OCI-LY3 (cell line): ENCODE data around the gene MTURN.

Experiments
- H2AFZ ChIP-seq: fragments of 200-600, 300-600 bp; shearing (Covaris generic); 2 replicates; pipeline ENCODE4 v1.6.0; 2014; ENCODE audit warnings: antibody characterized with exemption, low read depth, low read length
- H3K27ac ChIP-seq: fragments of 200-600, 300-600 bp; sonication (generic); 2 replicates; pipeline ENCODE4 v1.5.1; 2014; ENCODE audit warnings: mild to moderate bottlenecking, low read length, moderate library complexity, mixed read lengths
- H3K27me3 ChIP-seq: fragments of 200-600, 300-600 bp; sonication (generic); 2 replicates; pipeline ENCODE4 v1.6.1; 2014; ENCODE audit warnings: low read depth, low read length, mixed read lengths
- H3K36me3 ChIP-seq: fragments of 200-600, 300-600 bp; sonication (generic); replicated peaks from 2 replicates; pipeline ENCODE3; 2014; ENCODE audit warnings: low read depth, low read length, mixed read lengths
- H3K4me1 ChIP-seq: fragments of 300-600, 200-600 bp; sonication (generic); 2 replicates; pipeline ENCODE4 v1.6.1; 2014; ENCODE audit warnings: low read length, mixed read lengths
- H3K4me2 ChIP-seq: fragments of 200-600, 300-600 bp; sonication (generic); 2 replicates; pipeline ENCODE4 v1.6.1; 2014; ENCODE audit warnings: low read length, mixed read lengths
- H3K4me3 ChIP-seq: fragments of 300-600, 200-600 bp; sonication (generic); 2 replicates; pipeline ENCODE4 v1.5.1; 2014; ENCODE audit warnings: antibody characterized with exemption, mild to moderate bottlenecking, low read length, moderate library complexity
- H3K79me2 ChIP-seq: fragments of 300-600, 200-600 bp; shearing (Covaris generic); 2 replicates; pipeline ENCODE4 v1.6.1; 2014; ENCODE audit warnings: mild to moderate bottlenecking, low read length, mixed read lengths
- H3K9ac ChIP-seq: fragments of 300-600, 200-600 bp; shearing (Covaris generic); 2 replicates; pipeline ENCODE4 v1.6.0; 2014; ENCODE audit warnings: mild to moderate bottlenecking, low read length, moderate library complexity
- H3K9me3 ChIP-seq: fragments of 200-600, 300-600 bp; shearing (Covaris generic); 2 replicates; pipeline ENCODE4 v1.6.1; 2014; ENCODE audit warnings: low read length, mixed read lengths; ENCODE audit not compliant: insufficient read depth
- H4K20me1 ChIP-seq: fragments of 200-600, 300-600 bp; sonication (generic); 2 replicates; pipeline ENCODE4 v1.6.1; 2016; ENCODE audit warnings: low read length, mixed read lengths; ENCODE audit not compliant: insufficient read depth
- EZH2phosphoT487 ChIP-seq: fragments of 200-600 bp; shearing (Covaris generic); IDR thresholded peaks from 2 replicates; pipeline ENCODE4 v1.6.1; 2018; ENCODE audit warnings: antibody characterized with exemption, mixed run types, low read depth
- TF ChIP-seq, protein P1 (sequence below): fragments of 200-600, 300-600 bp; sonication (generic); IDR thresholded peaks from 2 replicates; pipeline ENCODE4 v1.5.1; 2014; ENCODE audit warnings: antibody characterized with exemption, low read length, low read depth

MTURN gene

DNA sequence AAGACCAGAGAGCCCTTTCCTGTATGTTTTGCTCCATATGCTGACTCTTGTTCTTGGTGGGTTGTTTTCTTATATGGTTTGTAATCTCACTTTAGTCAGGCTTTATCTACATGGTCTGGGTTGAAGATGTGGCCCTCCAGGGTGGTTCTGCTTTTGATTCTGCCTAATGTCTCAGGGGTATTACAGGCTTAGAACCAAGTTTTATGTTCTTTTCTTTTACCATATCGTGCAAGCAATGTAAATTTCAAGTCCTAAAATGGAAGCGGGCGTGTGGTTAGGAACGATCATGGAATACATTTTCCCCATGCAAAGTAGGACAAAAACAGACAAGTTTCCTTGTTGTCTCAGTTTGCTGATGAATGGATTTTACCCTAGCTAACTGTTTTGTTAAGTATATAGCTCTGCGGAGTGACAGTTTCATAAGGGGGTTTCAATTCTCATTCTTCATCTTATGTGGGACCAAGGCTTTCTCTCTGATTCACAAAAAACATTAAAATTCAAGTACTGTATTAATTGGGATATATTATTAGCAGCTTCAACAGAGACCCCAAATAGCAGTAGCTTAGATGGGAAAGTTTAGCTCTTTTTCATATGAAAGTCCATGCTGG lies 58.7 kb downstream of the MTURN start:
- H3K27ac ChIP-seq = peak overlapping the region; percentile 48
- H3K27me3 ChIP-seq = no peaks in the 10 kb centered on the region
- H3K36me3 ChIP-seq = peaks cover 28% of the 10 kb centered on the region
- H3K4me2 ChIP-seq = peak overlapping the region; percentile 66
- H4K20me1 ChIP-seq = no peaks in the 10 kb centered on the region
- TF ChIP-seq EZH2phosphoT487 = no peak
- TF ChIP-seq, protein P1, sequence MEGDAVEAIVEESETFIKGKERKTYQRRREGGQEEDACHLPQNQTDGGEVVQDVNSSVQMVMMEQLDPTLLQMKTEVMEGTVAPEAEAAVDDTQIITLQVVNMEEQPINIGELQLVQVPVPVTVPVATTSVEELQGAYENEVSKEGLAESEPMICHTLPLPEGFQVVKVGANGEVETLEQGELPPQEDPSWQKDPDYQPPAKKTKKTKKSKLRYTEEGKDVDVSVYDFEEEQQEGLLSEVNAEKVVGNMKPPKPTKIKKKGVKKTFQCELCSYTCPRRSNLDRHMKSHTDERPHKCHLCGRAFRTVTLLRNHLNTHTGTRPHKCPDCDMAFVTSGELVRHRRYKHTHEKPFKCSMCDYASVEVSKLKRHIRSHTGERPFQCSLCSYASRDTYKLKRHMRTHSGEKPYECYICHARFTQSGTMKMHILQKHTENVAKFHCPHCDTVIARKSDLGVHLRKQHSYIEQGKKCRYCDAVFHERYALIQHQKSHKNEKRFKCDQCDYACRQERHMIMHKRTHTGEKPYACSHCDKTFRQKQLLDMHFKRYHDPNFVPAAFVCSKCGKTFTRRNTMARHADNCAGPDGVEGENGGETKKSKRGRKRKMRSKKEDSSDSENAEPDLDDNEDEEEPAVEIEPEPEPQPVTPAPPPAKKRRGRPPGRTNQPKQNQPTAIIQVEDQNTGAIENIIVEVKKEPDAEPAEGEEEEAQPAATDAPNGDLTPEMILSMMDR = no peak
- H3K4me3 ChIP-seq = peak overlapping the region; percentile 22; the same call in 1 of the 2 replicates
- H3K4me1 ChIP-seq = peaks cover 16% of the 10 kb centered on the region
- peaks cover 14% of the 10 kb centered on the region; the same call in 1 of the 2 replicates for H3K9me3 ChIP-seq
- H3K79me2 ChIP-seq = no peaks in the 10 kb centered on the region
- H2AFZ ChIP-seq = no peak overlapping the region; the same call in 1 of the 2 replicates
- no peak overlapping the region for H3K9ac ChIP-seq

DNA sequence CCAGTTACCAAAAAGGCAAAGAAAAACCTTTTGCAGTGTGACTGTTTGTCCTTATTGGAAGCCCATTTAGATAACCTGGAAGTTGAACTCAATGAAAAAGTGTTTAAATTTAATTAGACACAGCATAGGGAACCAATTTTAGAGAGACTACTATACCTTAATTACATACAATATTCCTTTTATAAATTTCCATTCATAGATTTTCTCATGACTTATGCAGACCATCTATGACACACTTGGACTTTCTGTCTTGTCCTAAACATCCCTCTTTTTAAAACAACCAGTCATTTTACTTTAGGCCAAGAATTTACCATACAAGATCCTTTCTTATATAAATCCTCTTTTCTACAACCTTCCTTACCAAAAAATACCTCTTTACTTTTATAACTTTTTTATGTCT lies 61.6 kb downstream of the MTURN start:
- no peak overlapping the region for H3K4me3 ChIP-seq
- TF ChIP-seq, protein P1 = no peak
- TF ChIP-seq EZH2phosphoT487 = no peak
- H3K79me2 ChIP-seq = no peaks in the 10 kb centered on the region
- no peak overlapping the region for H3K9ac ChIP-seq
- H3K9me3 ChIP-seq = peaks cover 14% of the 10 kb centered on the region; the same call in 1 of the 2 replicates
- H4K20me1 ChIP-seq = no peaks in the 10 kb centered on the region
- peaks cover 28% of the 10 kb centered on the region for H3K4me1 ChIP-seq
- H3K27ac ChIP-seq = no peak overlapping the region
- no peak overlapping the region for H3K4me2 ChIP-seq
- H3K36me3 ChIP-seq = peaks cover 21% of the 10 kb centered on the region
- H2AFZ ChIP-seq = no peak overlapping the region
- H3K27me3 ChIP-seq = no peaks in the 10 kb centered on the region

GRCh38 chr7:30197438-30197837 lies 62.7 kb downstream of the MTURN start:
- Histone ChIP-seq H2AFZ (no peak overlapping the region), H3K36me3 (peaks cover 20% of the 10 kb centered on the region), H3K4me3 (no peak overlapping the region), H3K4me1 (peaks cover 38% of the 10 kb centered on the region), H3K27ac (no peak overlapping the region), H3K9me3 (peaks cover 14% of the 10 kb centered on the region; the same call in 1 of the 2 replicates), H3K9ac (no peak overlapping the region), H4K20me1 (no peaks in the 10 kb centered on the region), H3K4me2 (no peak overlapping the region), H3K27me3 (no peaks in the 10 kb centered on the region), H3K79me2 (no peaks in the 10 kb centered on the region)
- no peak for TF ChIP-seq EZH2phosphoT487
- TF ChIP-seq, protein P1 = no peak

DNA sequence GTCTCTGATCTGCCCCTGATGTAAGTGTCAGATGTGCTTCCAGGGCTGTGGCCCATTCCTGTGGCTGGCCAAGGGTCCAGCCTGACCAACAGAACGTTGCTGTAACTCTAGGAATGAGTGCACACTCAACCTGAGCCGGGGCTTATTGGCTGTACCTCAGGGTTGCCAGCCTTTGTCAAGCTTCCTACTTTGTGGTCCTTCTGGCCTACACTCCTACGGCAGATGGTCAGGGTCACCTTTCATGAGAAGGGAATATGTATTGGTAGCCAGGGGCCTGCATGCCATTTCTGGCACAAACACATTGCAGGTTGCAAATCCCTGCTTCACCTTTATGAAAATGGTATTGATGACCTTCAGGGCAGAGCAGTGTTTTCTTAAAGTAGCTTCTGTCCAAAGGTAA lies 64.5 kb downstream of the MTURN start:
- H3K36me3 ChIP-seq = peaks cover 19% of the 10 kb centered on the region
- H3K4me3 ChIP-seq = no peak overlapping the region
- no peaks in the 10 kb centered on the region for H4K20me1 ChIP-seq
- H3K27me3 ChIP-seq = no peaks in the 10 kb centered on the region
- no peak for TF ChIP-seq EZH2phosphoT487
- TF ChIP-seq, protein P1 = no peak
- H3K9ac ChIP-seq = no peak overlapping the region
- no peak overlapping the region for H2AFZ ChIP-seq
- no peaks in the 10 kb centered on the region for H3K79me2 ChIP-seq
- no peak overlapping the region for H3K4me2 ChIP-seq
- H3K9me3 ChIP-seq = peaks cover 14% of the 10 kb centered on the region; the same call in 1 of the 2 replicates
- H3K4me1 ChIP-seq = peaks cover 22% of the 10 kb centered on the region
- no peak overlapping the region for H3K27ac ChIP-seq
